ENCODE results near the gene RGS12.

RGS12 gene

DNA sequence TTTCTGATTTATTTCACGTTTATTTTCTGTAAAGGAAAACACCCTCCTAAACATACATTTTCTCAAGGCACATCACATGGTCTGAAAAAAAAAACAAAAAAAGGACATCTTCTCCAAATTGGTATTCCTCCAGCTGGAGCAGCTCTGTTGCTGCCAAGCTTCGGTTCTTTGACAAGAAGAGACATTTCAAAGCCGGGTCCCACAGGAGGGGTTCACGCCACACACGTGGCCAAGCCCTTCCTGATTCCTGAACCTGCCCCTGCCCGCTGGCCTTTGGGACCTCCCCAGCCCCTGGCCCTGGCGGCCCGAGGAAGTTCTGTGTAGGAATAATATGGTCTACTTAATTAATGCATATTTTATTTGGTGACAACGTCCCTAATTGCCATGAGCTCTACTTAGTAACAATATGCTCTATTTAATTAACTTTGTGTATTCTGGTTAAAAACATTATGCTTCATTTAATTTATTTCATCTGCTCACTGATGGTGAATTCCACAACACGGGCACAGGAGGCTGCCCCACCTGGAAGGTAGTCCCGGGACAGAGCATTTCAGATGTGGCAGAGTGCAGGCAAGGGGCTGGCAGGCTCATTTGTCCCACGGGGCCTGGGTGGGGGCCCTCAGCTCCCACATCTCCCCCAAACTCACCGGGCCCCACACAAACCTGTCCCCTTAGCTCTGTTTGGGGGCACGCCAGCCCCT, 5.4 kb upstream of the RGS12 start:
- H3K36me3 ChIP-seq (ENCODE audit: insufficient read depth, low read length) = no peaks in the 10 kb centered on the region
- H3K4me1 ChIP-seq (ENCODE audit: insufficient read depth, low read length, severe bottlenecking) = no peaks in the 10 kb centered on the region
- no peak overlapping the region for H3K9ac ChIP-seq (ENCODE audit: low read length)
- no peaks in the 10 kb centered on the region for H3K27me3 ChIP-seq (ENCODE audit: insufficient read depth, low read length)
- no peaks in the 10 kb centered on the region for H3K79me2 ChIP-seq (ENCODE audit: insufficient read depth, low read length)
- H3K27ac ChIP-seq (ENCODE audit: low read depth, low read length, poor library complexity, severe bottlenecking) = no peak overlapping the region
- H2AFZ ChIP-seq (ENCODE audit: low read length) = no peak overlapping the region
- no peaks in the 10 kb centered on the region for H3K9me3 ChIP-seq (ENCODE audit: low read length)
- no peak overlapping the region for H3K4me3 ChIP-seq (ENCODE audit: low read depth, low read length, poor library complexity, severe bottlenecking)
- no peaks in the 10 kb centered on the region for H3K9me2 ChIP-seq (ENCODE audit: low read depth, low read length)
- no peaks in the 10 kb centered on the region for H3F3A ChIP-seq (ENCODE audit: insufficient read depth, low read length)
- H3K4me2 ChIP-seq (ENCODE audit: low read length) = no peak overlapping the region
- no peaks in the 10 kb centered on the region for H4K20me1 ChIP-seq (ENCODE audit: insufficient read depth, low read length)
- TF ChIP-seq EZH2 (IDR thresholded peaks at IDR 0.05; ENCODE audit: borderline replicate concordance, low read length) = no peak
- TF ChIP-seq, protein P1, sequence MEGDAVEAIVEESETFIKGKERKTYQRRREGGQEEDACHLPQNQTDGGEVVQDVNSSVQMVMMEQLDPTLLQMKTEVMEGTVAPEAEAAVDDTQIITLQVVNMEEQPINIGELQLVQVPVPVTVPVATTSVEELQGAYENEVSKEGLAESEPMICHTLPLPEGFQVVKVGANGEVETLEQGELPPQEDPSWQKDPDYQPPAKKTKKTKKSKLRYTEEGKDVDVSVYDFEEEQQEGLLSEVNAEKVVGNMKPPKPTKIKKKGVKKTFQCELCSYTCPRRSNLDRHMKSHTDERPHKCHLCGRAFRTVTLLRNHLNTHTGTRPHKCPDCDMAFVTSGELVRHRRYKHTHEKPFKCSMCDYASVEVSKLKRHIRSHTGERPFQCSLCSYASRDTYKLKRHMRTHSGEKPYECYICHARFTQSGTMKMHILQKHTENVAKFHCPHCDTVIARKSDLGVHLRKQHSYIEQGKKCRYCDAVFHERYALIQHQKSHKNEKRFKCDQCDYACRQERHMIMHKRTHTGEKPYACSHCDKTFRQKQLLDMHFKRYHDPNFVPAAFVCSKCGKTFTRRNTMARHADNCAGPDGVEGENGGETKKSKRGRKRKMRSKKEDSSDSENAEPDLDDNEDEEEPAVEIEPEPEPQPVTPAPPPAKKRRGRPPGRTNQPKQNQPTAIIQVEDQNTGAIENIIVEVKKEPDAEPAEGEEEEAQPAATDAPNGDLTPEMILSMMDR (IDR thresholded peaks at IDR 0.05; ENCODE audit: low read length) = no peak

DNA sequence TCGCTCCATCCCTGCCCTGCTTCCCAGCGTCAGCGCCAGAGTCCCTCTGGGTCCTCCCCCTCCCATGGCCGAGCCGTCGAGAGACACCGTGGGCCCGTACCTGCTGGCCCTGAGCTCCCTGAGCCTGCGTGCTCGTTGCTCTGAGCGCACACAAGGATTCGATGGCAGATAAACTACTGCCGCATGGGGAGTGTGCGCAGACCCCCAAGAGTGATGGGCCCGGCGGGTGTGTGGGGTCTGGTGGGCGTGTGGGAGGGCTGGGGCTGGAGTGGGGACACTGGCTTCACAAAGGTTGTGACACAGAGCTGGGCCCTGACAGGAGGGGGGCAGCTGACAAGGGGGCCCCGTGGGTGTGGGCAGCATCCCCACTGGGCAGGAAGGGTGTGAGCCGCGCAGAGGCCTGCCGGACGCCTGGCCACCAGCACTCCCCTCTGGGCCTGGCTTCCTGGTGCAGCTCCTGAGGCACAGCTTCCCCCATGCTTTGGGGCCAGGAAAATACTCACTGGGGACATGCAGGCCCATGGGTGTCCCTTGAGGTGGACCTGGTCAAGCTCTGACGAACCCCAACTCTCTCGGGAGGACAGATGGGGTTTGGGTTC, 4.8 kb upstream of the RGS12 start:
- TF ChIP-seq, protein P1 (IDR thresholded peaks at IDR 0.05; ENCODE audit: low read length) = no peak
- no peak for TF ChIP-seq EZH2 (IDR thresholded peaks at IDR 0.05; ENCODE audit: borderline replicate concordance, low read length)
- H3K9me2 ChIP-seq (ENCODE audit: low read depth, low read length) = no peaks in the 10 kb centered on the region
- H3K36me3 ChIP-seq (ENCODE audit: insufficient read depth, low read length) = no peaks in the 10 kb centered on the region
- no peak overlapping the region for H2AFZ ChIP-seq (ENCODE audit: low read length)
- H3K4me3 ChIP-seq (ENCODE audit: low read depth, low read length, poor library complexity, severe bottlenecking) = no peak overlapping the region
- H4K20me1 ChIP-seq (ENCODE audit: insufficient read depth, low read length) = no peaks in the 10 kb centered on the region
- no peak overlapping the region for H3K27ac ChIP-seq (ENCODE audit: low read depth, low read length, poor library complexity, severe bottlenecking)
- no peaks in the 10 kb centered on the region for H3K4me1 ChIP-seq (ENCODE audit: insufficient read depth, low read length, severe bottlenecking)
- H3K9me3 ChIP-seq (ENCODE audit: low read length) = no peaks in the 10 kb centered on the region
- no peak overlapping the region for H3K9ac ChIP-seq (ENCODE audit: low read length)
- no peak overlapping the region for H3K4me2 ChIP-seq (ENCODE audit: low read length)
- no peaks in the 10 kb centered on the region for H3K79me2 ChIP-seq (ENCODE audit: insufficient read depth, low read length)
- no peaks in the 10 kb centered on the region for H3F3A ChIP-seq (ENCODE audit: insufficient read depth, low read length)
- no peaks in the 10 kb centered on the region for H3K27me3 ChIP-seq (ENCODE audit: insufficient read depth, low read length)

DNA sequence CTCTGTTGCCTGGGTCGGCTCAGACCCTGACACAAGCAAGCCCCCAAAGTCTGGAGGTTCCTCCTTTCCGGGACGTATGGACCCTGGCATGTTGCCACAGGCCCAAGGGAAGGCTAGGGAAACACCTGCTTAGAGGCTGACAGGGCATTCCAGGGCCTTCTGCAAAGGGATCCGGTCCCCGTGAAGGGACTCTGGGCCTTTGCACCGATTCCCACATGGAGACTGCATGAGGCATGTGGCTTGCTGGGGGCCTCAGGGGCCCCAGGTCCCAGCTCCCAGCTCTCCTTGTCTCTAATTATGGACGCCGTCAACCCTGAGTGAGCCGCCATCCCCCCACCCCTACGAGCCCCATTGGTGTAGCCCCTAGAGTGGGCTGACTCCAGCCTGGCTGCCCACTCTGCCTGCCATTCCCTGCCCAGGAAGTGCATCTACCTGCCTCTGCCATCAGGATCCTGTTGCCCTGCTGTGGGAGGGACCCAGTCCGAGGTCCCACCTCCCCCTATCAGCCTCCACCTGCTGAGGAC, 4.2 kb upstream of the RGS12 start:
- no peak for TF ChIP-seq EZH2 (IDR thresholded peaks at IDR 0.05; ENCODE audit: borderline replicate concordance, low read length)
- TF ChIP-seq, protein P1 (IDR thresholded peaks at IDR 0.05; ENCODE audit: low read length) = no peak
- H3K27me3 ChIP-seq (ENCODE audit: insufficient read depth, low read length) = no peaks in the 10 kb centered on the region
- no peak overlapping the region for H3K27ac ChIP-seq (ENCODE audit: low read depth, low read length, poor library complexity, severe bottlenecking)
- no peak overlapping the region for H3K4me2 ChIP-seq (ENCODE audit: low read length)
- peaks cover 3% of the 10 kb centered on the region for H3K4me1 ChIP-seq (ENCODE audit: insufficient read depth, low read length, severe bottlenecking)
- no peak overlapping the region for H3K4me3 ChIP-seq (ENCODE audit: low read depth, low read length, poor library complexity, severe bottlenecking)
- H2AFZ ChIP-seq (ENCODE audit: low read length) = no peak overlapping the region
- H4K20me1 ChIP-seq (ENCODE audit: insufficient read depth, low read length) = no peaks in the 10 kb centered on the region
- no peaks in the 10 kb centered on the region for H3K9me2 ChIP-seq (ENCODE audit: low read depth, low read length)
- H3K9ac ChIP-seq (ENCODE audit: low read length) = no peak overlapping the region
- no peaks in the 10 kb centered on the region for H3K79me2 ChIP-seq (ENCODE audit: insufficient read depth, low read length)
- H3K9me3 ChIP-seq (ENCODE audit: low read length) = no peaks in the 10 kb centered on the region
- H3F3A ChIP-seq (ENCODE audit: insufficient read depth, low read length) = no peaks in the 10 kb centered on the region
- no peaks in the 10 kb centered on the region for H3K36me3 ChIP-seq (ENCODE audit: insufficient read depth, low read length)

Measured in OCI-LY1 (cell line).